Astrocyte of the spinal cord (primary cell): Measurements from ENCODE around the gene TXNDC2.
A peak's percentile ranks its signal among the peaks of the same experiment; 100 is the strongest.

Source experiments
- DNase-seq: peaks from one replicate; pipeline ENCODE4 v3.0.0; 2011; ENCODE audit warnings: low read depth, low spot score
- H3K4me3 ChIP-seq: 2 replicates; pipeline ENCODE4 v1.5.1; 2011; ENCODE audit warnings: low read depth, mild to moderate bottlenecking, low read length, moderate library complexity
- in situ Hi-C: cut with HindIII; loops from 2 replicates; pipeline ENCODE4 v1.10.0; 2017; ENCODE audit warnings: low sequenced_read_pairs
- TF ChIP-seq, protein P1 (sequence below): IDR thresholded peaks from 2 replicates; pipeline ENCODE4 v1.5.1; 2012; ENCODE audit warnings: low read depth, mild to moderate bottlenecking, low read length, inconsistent platforms

The TXNDC2 gene

DNA sequence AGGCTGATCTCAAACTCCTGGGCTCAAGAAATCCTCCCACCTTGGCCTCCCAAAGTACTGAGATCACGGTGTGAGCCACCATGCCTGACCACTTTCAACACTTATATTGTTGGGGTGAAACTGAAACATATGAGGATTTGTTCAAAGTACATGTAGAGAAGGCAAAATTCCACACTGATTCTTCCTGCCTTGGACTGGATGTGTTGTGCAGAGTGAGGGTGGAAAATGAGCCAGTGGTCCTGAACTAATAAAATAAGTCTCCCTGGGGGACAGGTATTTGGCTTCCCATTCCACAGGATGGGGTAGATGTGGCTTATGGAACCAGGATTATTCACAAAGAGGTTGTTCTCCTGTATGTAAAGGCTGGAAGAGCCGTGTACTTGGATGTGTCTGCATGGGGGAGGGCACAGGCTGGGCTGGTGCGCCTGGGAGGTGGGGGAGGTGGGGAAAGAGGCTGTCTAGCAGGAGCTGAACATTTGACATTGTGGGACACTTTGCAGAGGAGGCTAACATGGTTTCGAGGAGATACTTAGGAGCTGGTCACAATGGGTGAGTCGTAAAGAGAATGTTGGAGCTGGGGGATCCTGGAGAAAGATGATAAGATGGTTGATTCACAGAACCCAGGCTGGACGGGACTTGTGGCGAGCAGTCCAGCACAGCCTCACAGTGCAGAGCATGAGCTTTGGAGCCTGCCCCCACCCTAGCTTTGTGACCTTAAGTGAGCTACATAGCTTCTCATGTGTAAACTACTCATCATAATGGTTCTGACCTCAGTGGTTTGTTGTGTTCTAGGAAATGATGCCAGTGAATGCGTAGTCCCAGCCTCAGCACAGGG is at the start of gene TXNDC2:
TSS of gene TXNDC2 (plus strand) at position 804 of the 835 bp plus-strand sequence. CDS start 708 bp downstream, outside the sequence.
- in situ Hi-C loops, result no loop called here
- peak; percentile 20 for DNase-seq
- no peak within 1 kb of the TSS for H3K4me3 ChIP-seq
- TF ChIP-seq, protein P1, sequence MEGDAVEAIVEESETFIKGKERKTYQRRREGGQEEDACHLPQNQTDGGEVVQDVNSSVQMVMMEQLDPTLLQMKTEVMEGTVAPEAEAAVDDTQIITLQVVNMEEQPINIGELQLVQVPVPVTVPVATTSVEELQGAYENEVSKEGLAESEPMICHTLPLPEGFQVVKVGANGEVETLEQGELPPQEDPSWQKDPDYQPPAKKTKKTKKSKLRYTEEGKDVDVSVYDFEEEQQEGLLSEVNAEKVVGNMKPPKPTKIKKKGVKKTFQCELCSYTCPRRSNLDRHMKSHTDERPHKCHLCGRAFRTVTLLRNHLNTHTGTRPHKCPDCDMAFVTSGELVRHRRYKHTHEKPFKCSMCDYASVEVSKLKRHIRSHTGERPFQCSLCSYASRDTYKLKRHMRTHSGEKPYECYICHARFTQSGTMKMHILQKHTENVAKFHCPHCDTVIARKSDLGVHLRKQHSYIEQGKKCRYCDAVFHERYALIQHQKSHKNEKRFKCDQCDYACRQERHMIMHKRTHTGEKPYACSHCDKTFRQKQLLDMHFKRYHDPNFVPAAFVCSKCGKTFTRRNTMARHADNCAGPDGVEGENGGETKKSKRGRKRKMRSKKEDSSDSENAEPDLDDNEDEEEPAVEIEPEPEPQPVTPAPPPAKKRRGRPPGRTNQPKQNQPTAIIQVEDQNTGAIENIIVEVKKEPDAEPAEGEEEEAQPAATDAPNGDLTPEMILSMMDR, result no peak

DNA sequence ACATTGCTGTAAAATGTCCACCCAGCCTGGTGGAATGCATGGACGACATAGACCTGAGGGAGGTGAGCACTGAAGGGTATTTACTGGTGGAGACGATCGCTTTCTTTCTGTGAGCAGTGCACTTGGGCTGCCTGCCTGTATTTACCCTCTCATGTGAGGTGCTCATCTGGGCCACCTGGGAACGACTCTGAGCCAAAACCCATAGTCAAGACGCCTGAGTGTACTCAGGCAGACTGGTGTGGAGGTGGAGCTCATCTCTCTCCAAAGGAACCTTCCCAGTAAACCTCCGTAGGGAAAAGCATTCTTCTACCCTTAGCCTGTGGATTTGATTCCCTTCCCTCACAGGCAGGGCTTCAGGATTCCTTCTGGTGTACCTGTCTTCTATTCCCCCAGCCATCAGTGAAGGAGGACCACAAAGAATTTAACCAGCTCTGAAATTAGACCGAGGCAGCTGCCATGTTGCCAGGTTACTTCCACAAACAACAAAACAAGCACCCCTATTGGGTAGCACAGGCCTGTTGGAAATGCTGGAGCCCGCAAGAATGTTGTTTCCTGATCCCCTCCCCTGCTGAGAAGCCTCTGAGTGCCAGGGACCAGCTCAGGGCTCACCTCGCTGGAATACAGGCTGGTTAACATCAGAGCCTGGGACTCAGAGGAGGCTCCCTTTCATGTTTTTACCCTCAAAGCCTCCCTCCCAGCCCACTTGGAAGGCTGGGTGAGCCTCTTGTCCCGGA is 47.5 kb upstream of the TXNDC2 start:
- in situ Hi-C loops, result no loop called here

DNA sequence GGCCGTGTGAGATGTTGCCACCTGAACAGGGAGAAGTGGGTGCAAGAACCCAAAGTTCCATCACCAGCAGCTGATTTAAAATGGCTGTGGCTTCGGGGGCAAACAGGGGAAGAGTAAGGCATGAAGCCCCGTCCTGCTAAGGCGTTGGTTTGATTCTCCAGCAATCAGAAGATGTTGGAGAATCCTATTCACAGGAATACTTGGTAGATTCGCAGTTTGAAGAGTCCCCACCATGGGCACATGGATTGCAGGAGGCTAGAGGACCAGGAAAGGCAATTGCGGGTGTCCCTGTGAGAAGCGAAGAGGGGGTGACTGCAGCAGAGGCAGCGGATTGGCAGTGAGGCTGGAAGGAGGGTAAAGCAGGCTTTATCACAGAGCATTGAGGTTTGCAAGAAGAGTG is 46.6 kb upstream of the TXNDC2 start:
- no peak overlapping the region for H3K4me3 ChIP-seq
- DNase-seq, result no peak
- TF ChIP-seq, protein P1, result no peak
- in situ Hi-C loops, result no loop called here

More for the DNA sequence above, 47.5 kb upstream of the TXNDC2 start:
- H3K4me3 ChIP-seq, result no peak overlapping the region
- DNase-seq, result peak; percentile 96
- TF ChIP-seq, protein P1, result no peak

DNA sequence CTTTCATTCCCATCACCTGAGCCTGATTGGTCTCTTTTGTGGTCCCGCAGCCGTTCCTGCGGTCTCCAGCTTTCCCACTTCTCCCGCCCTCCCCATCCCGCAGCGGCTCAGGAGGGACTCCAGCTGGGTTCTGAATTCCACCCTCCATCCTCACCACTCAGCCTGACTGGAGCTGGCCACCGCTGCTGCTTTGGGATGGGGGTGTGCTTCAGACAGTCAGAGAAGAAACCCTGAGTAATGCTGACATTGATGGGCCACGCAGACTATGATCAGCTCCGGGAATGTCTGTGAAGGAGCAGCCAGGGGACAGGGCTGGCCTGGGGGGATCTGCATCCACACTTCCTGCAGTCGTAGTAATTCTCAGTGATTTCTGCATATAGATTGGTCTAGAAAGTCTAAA is 45.9 kb upstream of the TXNDC2 start:
- no peak for DNase-seq
- in situ Hi-C loops, result no loop called here
- TF ChIP-seq, protein P1, result no peak
- H3K4me3 ChIP-seq, result no peak overlapping the region

DNA sequence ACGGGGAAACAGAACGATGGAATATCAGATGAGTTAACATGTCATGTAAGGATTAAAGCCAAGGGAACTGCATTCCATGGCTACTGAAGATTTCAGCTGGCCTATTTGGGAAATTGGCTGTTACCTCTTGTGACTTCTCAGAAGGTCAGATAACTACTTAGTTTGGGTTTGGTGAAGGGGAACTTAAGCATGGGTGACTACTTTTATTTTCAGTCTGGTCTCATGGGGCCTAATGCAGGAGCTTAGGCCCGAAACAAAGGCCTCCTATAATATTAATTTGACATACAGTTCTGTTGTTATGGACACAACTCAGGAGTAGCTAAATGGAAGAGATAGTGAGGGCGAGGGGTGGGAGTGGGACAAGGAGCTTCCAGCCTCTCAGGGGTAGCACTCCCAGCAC is 44.0 kb upstream of the TXNDC2 start:
- in situ Hi-C loops, result no loop called here
- TF ChIP-seq, protein P1, result no peak
- DNase-seq, result no peak
- H3K4me3 ChIP-seq, result no peak overlapping the region

DNA sequence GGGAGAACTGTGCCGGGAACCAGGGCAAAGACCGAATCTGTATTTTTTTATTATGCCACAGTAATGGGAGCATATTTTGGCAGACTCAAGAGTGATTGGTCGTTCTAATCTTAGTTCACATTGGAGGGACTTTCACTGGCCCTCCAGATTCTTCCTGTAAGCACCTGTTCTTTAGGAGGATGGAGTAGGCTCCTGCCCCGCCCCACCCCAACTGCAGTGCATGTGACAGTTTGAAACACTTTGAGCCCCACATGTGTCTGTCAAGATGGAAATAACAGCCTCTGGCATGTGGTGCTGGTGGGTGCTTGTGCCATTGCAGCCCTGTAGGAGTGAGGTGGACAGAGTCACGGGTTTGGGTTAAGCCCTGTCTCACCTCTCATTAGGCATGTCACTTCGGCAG is 43.3 kb upstream of the TXNDC2 start:
- TF ChIP-seq, protein P1, result no peak
- no peak for DNase-seq
- in situ Hi-C loops, result no loop called here
- no peak overlapping the region for H3K4me3 ChIP-seq
